GM19395 (cell line): Measurements from ENCODE around the gene MPC1.
"Not testable (repeated sequence)": the region's sequence is repeated elsewhere in the genome, so short reads cannot be mapped to it uniquely, and the experiment has no call there.

Source experiments
- ATAC-seq: cut with Tn5 transposase; IDR thresholded peaks from one replicate; pipeline ENCODE4 v1.9.1; 2021; ENCODE audit warnings: mild to moderate bottlenecking, moderate library complexity; ENCODE audit not compliant: unreplicated experiment

The MPC1 gene

GRCh38 chr6:166382500-166382932 is 224 bp downstream of the MPC1 start:
- ATAC-seq, result peak; percentile 18

- peak; percentile 60 for ATAC-seq
Measured at GRCh38 chr6:166381733-166382499, 824 bp downstream of the MPC1 start.

GRCh38 chr6:166381381-166381732 is 1.4 kb downstream of the MPC1 start:
- ATAC-seq, result no peak

- no peak for ATAC-seq
Measured at GRCh38 chr6:166379800-166380199, 2.9 kb downstream of the MPC1 start.

GRCh38 chr6:166379103-166379586 is 3.6 kb downstream of the MPC1 start:
- ATAC-seq, result no peak

- ATAC-seq, result no peak
Measured at GRCh38 chr6:166377721-166378120, 5.0 kb downstream of the MPC1 start.

- ATAC-seq, result no peak
Measured at GRCh38 chr6:166375013-166375412, 7.7 kb downstream of the MPC1 start.

GRCh38 chr6:166370489-166370888 is 12.3 kb downstream of the MPC1 start:
- ATAC-seq, result no peak

GRCh38 chr6:166369782-166370181 is 13.0 kb downstream of the MPC1 start:
- ATAC-seq, result no peak

GRCh38 chr6:166366921-166367320 is 15.8 kb downstream of the MPC1 start:
- ATAC-seq, result no peak

- ATAC-seq, result no peak
Measured at GRCh38 chr6:166365806-166366205, 16.9 kb downstream of the MPC1 start.

GRCh38 chr6:166365221-166365620 is 17.5 kb downstream of the MPC1 start:
- no peak for ATAC-seq

- no peak for ATAC-seq
Measured at GRCh38 chr6:166364456-166364855, 18.3 kb downstream of the MPC1 start.

- not testable (repeated sequence) for ATAC-seq
Measured at GRCh38 chr6:166362427-166362826, 20.3 kb downstream of the MPC1 start.

- no peak for ATAC-seq
Measured at GRCh38 chr6:166361077-166361429, 21.7 kb downstream of the MPC1 start.

- ATAC-seq, result no peak
Measured at GRCh38 chr6:166360243-166361076, 22.3 kb downstream of the MPC1 start.

- no peak for ATAC-seq
Measured at GRCh38 chr6:166355552-166355951, 27.2 kb downstream of the MPC1 start.

- no peak for ATAC-seq
Measured at GRCh38 chr6:166354965-166355364, 27.8 kb downstream of the MPC1 start.

GRCh38 chr6:166354143-166354542 is 28.6 kb downstream of the MPC1 start:
- ATAC-seq, result no peak

- ATAC-seq, result no peak
Measured at GRCh38 chr6:166353507-166353906, 29.2 kb downstream of the MPC1 start.

- no peak for ATAC-seq
Measured at GRCh38 chr6:166352923-166353322, 29.8 kb downstream of the MPC1 start.

- ATAC-seq, result peak; percentile 99
Measured at GRCh38 chr6:166351715-166352285, 30.9 kb downstream of the MPC1 start.
